ENCODE results near the gene PKP4.
A peak's percentile ranks its signal among the peaks of the same experiment; 100 is the strongest.

DNA sequence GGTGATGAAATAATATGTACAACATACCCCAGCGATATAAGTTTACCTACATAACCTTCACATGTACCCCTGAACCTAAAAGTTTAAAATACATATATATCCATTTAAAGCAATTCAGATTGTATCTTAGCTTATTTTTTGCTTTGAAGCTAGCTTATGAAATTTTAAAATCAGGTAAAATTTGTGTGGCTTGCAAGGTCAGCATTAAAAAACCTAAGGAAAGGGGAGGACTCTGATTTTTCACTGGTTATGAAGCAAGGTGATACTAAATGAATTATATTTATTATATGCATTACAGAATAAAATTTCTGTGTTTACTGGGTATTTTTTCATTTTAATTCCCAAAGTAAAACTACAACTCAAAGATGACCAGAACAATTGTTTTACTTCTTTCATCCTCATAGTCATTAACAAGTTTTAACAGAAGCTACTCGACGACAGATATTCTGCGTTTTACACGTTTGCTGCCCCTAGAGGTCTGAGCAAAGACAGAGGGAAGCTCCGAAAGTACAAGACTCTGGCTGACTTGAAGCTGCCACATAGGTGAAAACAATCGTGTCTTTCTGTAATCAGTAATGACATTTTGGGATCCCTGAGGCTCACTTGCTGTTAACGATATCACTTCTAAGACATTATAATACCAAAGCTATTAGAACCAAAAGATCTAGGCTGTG is 17.1 kb downstream of the PKP4 start:
- no peak for TF ChIP-seq EZH2 (IDR thresholded peaks at IDR 0.05; ENCODE audit: low read depth, unreplicated experiment)
- TF ChIP-seq POLR2AphosphoS5 (IDR thresholded peaks at IDR 0.05; ENCODE audit: low read depth) = no peak
- TF ChIP-seq, protein P1, sequence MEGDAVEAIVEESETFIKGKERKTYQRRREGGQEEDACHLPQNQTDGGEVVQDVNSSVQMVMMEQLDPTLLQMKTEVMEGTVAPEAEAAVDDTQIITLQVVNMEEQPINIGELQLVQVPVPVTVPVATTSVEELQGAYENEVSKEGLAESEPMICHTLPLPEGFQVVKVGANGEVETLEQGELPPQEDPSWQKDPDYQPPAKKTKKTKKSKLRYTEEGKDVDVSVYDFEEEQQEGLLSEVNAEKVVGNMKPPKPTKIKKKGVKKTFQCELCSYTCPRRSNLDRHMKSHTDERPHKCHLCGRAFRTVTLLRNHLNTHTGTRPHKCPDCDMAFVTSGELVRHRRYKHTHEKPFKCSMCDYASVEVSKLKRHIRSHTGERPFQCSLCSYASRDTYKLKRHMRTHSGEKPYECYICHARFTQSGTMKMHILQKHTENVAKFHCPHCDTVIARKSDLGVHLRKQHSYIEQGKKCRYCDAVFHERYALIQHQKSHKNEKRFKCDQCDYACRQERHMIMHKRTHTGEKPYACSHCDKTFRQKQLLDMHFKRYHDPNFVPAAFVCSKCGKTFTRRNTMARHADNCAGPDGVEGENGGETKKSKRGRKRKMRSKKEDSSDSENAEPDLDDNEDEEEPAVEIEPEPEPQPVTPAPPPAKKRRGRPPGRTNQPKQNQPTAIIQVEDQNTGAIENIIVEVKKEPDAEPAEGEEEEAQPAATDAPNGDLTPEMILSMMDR (conservative IDR thresholded peaks at IDR 0.05; ENCODE audit: low read depth in 2 of 2) = peak; percentile 51 to 65
- no peak for TF ChIP-seq CREB1 (CRISPR knock-in tag; IDR thresholded peaks at IDR 0.05; ENCODE audit: low read depth)
- TF ChIP-seq REST (IDR thresholded peaks at IDR 0.05; ENCODE audit: unreplicated experiment) = no peak
- TF ChIP-seq ZNF331 (CRISPR knock-in tag; IDR thresholded peaks at IDR 0.05; ENCODE audit: low read depth) = no peak
- no peak for TF ChIP-seq JUNB (IDR thresholded peaks at IDR 0.05; ENCODE audit: unreplicated experiment)
- no peak for TF ChIP-seq NANOG (IDR thresholded peaks at IDR 0.05; ENCODE audit: borderline replicate concordance)
- no peak for TF ChIP-seq EZH2phosphoT487 (IDR thresholded peaks at IDR 0.05; ENCODE audit: unreplicated experiment)
- TF ChIP-seq STAT1 (IDR thresholded peaks at IDR 0.05; ENCODE audit: unreplicated experiment) = no peak
